Osteocyte (in vitro differentiated cells): ENCODE results near the gene KCNQ2. TPM values are rescaled to one million over a fixed set of nuclear protein-coding genes. Genes with fewer than 3 reads are reported as not detected.

Source experiments
- DNase-seq: peaks from one replicate; pipeline ENCODE4 v3.0.0; 2021; ENCODE audit warnings: mixed read lengths; ENCODE audit not compliant: unreplicated experiment; ENCODE audit errors: extremely low spot score
- H3K27ac Mint-ChIP-seq: one replicate; pipeline ENCODE4 v1.8.0; 2021; ENCODE audit warnings: mild to moderate bottlenecking, mixed read lengths; ENCODE audit not compliant: unreplicated experiment
- H3K27me3 Mint-ChIP-seq: one replicate; pipeline ENCODE4 v1.8.0; 2021; ENCODE audit warnings: mixed read lengths; ENCODE audit not compliant: unreplicated experiment
- H3K36me3 Mint-ChIP-seq: one replicate; pipeline ENCODE4 v1.8.0; 2021; ENCODE audit warnings: mixed read lengths; ENCODE audit not compliant: unreplicated experiment
- H3K4me1 Mint-ChIP-seq: one replicate; pipeline ENCODE4 v1.8.0; 2021; ENCODE audit warnings: mixed read lengths; ENCODE audit not compliant: unreplicated experiment
- H3K4me3 Mint-ChIP-seq: one replicate; pipeline ENCODE4 v1.8.0; 2021; ENCODE audit warnings: mild to moderate bottlenecking, moderate library complexity, mixed read lengths; ENCODE audit not compliant: unreplicated experiment
- H3K9me3 Mint-ChIP-seq: one replicate; pipeline ENCODE4 v1.8.0; 2021; ENCODE audit warnings: mixed read lengths; ENCODE audit not compliant: unreplicated experiment
- total RNA-seq: library from RNA; stranded (reverse); gene quantifications from 2 replicates; pipeline ENCODE4 v1.2.1, GENCODE V29; 2021
- TF ChIP-seq, protein P1 (sequence below): fragments of 200-600 bp; sonication (generic); IDR thresholded peaks from 2 replicates; pipeline ENCODE4 v1.5.0; 2021; ENCODE audit warnings: antibody characterized with exemption, mild to moderate bottlenecking, moderate library complexity

Gene KCNQ2
- total RNA-seq, 1 donor from 2014 or later: not detected

GRCh38 chr20:63359164-63359934, 113.1 kb downstream of the KCNQ2 start:
- Mint-ChIP-seq H3K4me1 (no peaks in the 10 kb centered on the region), H3K27me3 (peaks cover 12% of the 10 kb centered on the region), H3K4me3 (no peak overlapping the region), H3K27ac (no peak overlapping the region), H3K9me3 (no peaks in the 10 kb centered on the region), H3K36me3 (no peaks in the 10 kb centered on the region)
- no peak for DNase-seq
- TF ChIP-seq, protein P1, sequence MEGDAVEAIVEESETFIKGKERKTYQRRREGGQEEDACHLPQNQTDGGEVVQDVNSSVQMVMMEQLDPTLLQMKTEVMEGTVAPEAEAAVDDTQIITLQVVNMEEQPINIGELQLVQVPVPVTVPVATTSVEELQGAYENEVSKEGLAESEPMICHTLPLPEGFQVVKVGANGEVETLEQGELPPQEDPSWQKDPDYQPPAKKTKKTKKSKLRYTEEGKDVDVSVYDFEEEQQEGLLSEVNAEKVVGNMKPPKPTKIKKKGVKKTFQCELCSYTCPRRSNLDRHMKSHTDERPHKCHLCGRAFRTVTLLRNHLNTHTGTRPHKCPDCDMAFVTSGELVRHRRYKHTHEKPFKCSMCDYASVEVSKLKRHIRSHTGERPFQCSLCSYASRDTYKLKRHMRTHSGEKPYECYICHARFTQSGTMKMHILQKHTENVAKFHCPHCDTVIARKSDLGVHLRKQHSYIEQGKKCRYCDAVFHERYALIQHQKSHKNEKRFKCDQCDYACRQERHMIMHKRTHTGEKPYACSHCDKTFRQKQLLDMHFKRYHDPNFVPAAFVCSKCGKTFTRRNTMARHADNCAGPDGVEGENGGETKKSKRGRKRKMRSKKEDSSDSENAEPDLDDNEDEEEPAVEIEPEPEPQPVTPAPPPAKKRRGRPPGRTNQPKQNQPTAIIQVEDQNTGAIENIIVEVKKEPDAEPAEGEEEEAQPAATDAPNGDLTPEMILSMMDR: no peak

- H3K9me3 Mint-ChIP-seq: no peaks in the 10 kb centered on the region
- H3K4me1 Mint-ChIP-seq: no peaks in the 10 kb centered on the region
- H3K4me3 Mint-ChIP-seq: no peak overlapping the region
- H3K27ac Mint-ChIP-seq: no peak overlapping the region
- peaks cover 12% of the 10 kb centered on the region for H3K27me3 Mint-ChIP-seq
- no peaks in the 10 kb centered on the region for H3K36me3 Mint-ChIP-seq
- DNase-seq: no peak
- TF ChIP-seq, protein P1: no peak
Measured at GRCh38 chr20:63357921-63358905, 114.2 kb downstream of the KCNQ2 start.

GRCh38 chr20:63356931-63357879, 115.2 kb downstream of the KCNQ2 start:
- Mint-ChIP-seq H3K27ac (no peak overlapping the region), H3K4me3 (no peak overlapping the region), H3K27me3 (peaks cover 4% of the 10 kb centered on the region), H3K36me3 (no peaks in the 10 kb centered on the region), H3K9me3 (no peaks in the 10 kb centered on the region), H3K4me1 (no peaks in the 10 kb centered on the region)
- TF ChIP-seq, protein P1: no peak
- no peak for DNase-seq

DNA sequence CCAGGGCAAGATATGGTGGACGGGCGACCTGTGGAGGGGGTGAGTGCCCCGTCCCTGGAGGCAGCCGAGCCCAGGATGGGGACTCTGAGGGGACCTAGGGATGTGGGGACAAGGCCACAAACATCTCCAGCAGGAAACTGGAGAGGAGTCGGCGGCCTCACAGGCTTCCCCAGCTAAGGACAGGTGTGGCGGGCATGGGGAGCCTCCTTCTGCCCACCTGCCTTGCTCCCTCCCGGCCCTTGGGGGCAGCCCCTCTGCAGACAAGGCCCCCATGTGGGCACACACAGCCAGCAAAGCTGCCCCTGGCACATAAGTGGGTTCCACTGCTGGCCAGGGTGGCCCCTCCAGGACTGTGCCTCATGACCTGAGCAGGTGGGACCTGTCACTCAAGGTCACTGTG, 115.9 kb downstream of the KCNQ2 start:
- H3K4me1 Mint-ChIP-seq: no peaks in the 10 kb centered on the region
- no peak overlapping the region for H3K27ac Mint-ChIP-seq
- no peaks in the 10 kb centered on the region for H3K36me3 Mint-ChIP-seq
- no peaks in the 10 kb centered on the region for H3K9me3 Mint-ChIP-seq
- no peak for DNase-seq
- TF ChIP-seq, protein P1: no peak
- no peak overlapping the region for H3K4me3 Mint-ChIP-seq
- H3K27me3 Mint-ChIP-seq: peaks cover 4% of the 10 kb centered on the region
